GM18499 (cell line): ENCODE data around the gene FOXN4.

ENCODE experiments used
- ATAC-seq: cut with Tn5 transposase; IDR thresholded peaks from one replicate; pipeline ENCODE4 v1.9.1; 2021; ENCODE audit warnings: moderate number of reproducible peaks; ENCODE audit not compliant: insufficient read depth, unreplicated experiment

FOXN4 gene

DNA sequence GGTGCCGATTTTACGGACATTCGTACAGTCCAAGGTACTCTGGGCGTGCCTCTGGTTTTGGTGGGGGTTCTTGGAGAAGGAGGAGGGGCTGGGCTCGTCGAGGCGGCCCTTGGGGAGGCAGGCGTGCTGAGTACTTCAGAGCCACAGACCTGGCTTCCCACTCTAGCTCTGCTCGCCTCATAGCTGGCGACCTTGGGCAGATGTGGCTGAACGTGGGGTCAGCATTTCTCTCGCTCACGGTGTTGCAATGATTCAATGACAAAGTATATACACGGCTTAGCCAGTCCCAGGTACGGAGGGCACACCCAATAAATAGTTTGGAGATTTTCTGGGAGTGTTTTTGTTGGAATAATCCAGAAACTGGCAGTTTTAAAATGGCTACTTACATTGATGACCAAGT, 75.1 kb downstream of the FOXN4 start:
- no peak for ATAC-seq

DNA sequence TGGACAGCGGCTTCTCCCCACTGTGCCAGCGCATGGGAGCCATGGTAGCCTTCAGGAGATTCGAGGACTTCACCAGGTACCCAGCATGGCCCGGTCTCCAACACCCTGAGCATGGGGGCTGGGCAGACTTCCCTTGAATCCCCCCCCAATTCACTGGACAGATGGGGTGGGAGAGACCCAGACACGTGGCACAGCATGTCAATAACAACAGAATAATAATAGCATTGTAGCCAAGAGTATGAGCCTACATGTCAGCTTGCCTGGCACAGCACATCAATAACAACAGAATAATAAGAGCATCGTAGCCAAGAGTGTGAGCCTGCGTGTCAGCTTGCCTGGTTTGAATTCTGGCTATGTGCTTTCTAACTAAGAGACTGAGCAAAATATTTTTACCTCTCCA, 76.4 kb downstream of the FOXN4 start:
- no peak for ATAC-seq

DNA sequence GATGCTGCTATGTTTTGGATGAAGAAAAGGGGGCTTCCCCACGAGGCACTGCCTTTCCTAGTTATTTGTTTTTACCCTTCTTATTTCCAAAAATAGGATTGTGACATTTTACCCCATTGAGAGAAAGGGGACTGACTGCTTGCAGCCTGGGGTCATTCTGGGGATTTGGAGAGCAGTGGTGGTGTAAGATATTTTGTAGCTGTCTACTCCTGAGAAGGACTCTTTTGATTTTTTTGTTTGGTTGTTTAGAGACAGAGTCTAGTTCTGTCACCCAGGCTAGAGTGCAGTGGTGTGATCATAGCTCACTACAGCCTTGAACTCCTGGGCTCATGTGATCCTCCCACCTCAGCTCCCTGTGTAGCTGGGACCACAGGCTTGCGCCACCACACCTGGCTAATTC, 78.9 kb downstream of the FOXN4 start:
- ATAC-seq, result no peak

DNA sequence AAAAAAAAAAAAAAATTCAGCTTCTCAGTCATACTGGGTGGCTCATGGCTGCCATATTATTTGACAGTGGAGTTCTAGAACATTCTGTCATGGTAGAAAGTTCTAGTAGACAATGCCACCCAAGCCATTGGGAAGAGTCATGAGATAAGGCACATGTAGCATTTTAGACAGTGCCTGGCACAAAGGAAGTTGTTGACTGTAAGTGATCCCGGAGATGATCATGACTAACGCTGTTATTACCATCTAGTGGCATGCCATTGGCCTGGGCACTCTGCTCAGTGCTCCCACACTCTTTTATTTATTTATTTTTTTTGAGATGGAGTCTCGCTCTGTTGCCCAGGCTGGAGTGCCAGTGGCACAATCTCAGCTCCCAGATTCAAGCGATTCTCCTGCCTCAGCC, 80.4 kb downstream of the FOXN4 start:
- ATAC-seq, result no peak
